Activated effector memory CD4-positive, alpha-beta T cell treated with anti-CD3 and anti-CD28 coated beads, Interleukin-2, amount 50 U/mL, for 16 hours (primary cell): ENCODE data around the gene SGMS1.
A peak's percentile ranks its signal among the peaks of the same experiment; 100 is the strongest.
"Not testable (repeated sequence)": the region's sequence is repeated elsewhere in the genome, so short reads cannot be mapped to it uniquely, and the experiment has no call there.

Experiments
- DNase-seq: peaks from one replicate; pipeline ENCODE4 v3.0.0-alpha.2; 2020

The SGMS1 gene

GRCh38 chr10:50623663-50624412, at the start of gene SGMS1:
TSS of gene SGMS1 (minus strand) at chr10:50623956. CDS start at chr10:50344114, 279,842 bp downstream.
- peak; percentile 93 for DNase-seq

GRCh38 chr10:50672152-50672551, 48.4 kb upstream of the SGMS1 start:
- not testable (repeated sequence) for DNase-seq

- DNase-seq, result not testable (repeated sequence)
Measured at GRCh38 chr10:50671645-50672044, 47.9 kb upstream of the SGMS1 start.

GRCh38 chr10:50669957-50670356, 46.2 kb upstream of the SGMS1 start:
- DNase-seq, result not testable (repeated sequence)

- not testable (repeated sequence) for DNase-seq
Measured at GRCh38 chr10:50667353-50667752, 43.6 kb upstream of the SGMS1 start.

GRCh38 chr10:50662420-50662819, 38.7 kb upstream of the SGMS1 start:
- DNase-seq, result not testable (repeated sequence)

- not testable (repeated sequence) for DNase-seq
Measured at GRCh38 chr10:50661563-50661962, 37.8 kb upstream of the SGMS1 start.

GRCh38 chr10:50659865-50660730, 36.3 kb upstream of the SGMS1 start:
- peak; percentile 75 for DNase-seq

- DNase-seq, result not testable (repeated sequence)
Measured at GRCh38 chr10:50659016-50659864, 35.5 kb upstream of the SGMS1 start.

GRCh38 chr10:50658165-50658564, 34.4 kb upstream of the SGMS1 start:
- no peak for DNase-seq

- DNase-seq, result no peak
Measured at GRCh38 chr10:50653758-50654157, 30.0 kb upstream of the SGMS1 start.

GRCh38 chr10:50653142-50653541, 29.4 kb upstream of the SGMS1 start:
- no peak for DNase-seq

GRCh38 chr10:50651808-50652207, 28.1 kb upstream of the SGMS1 start:
- DNase-seq, result no peak

- no peak for DNase-seq
Measured at GRCh38 chr10:50650481-50650880, 26.7 kb upstream of the SGMS1 start.

GRCh38 chr10:50648935-50649227, 25.1 kb upstream of the SGMS1 start:
- no peak for DNase-seq

GRCh38 chr10:50648089-50648934, 24.6 kb upstream of the SGMS1 start:
- no peak for DNase-seq

GRCh38 chr10:50647350-50647749, 23.6 kb upstream of the SGMS1 start:
- DNase-seq, result not testable (repeated sequence)

GRCh38 chr10:50645236-50645635, 21.5 kb upstream of the SGMS1 start:
- no peak for DNase-seq

GRCh38 chr10:50641626-50642025, 17.9 kb upstream of the SGMS1 start:
- no peak for DNase-seq

GRCh38 chr10:50640238-50640637, 16.5 kb upstream of the SGMS1 start:
- DNase-seq, result no peak

- DNase-seq, result no peak
Measured at GRCh38 chr10:50636618-50637579, 13.1 kb upstream of the SGMS1 start.
